Gastroesophageal sphincter (tissue), 3 donors: ENCODE measurements around the gene WDR33.

Source experiments
- CTCF ChIP-seq, 4 experiments: fragments of 200-600 bp in 2 of 4; fragments of 450-650 bp in 2 of 4; sonication (generic) in 1 of 4; IDR thresholded peaks; one replicate each; pipeline ENCODE4 v1.5.1; 2017 to 2019; ENCODE audit warnings: antibody characterized with exemption in 4 of 4, mild to moderate bottlenecking in 2 of 4, moderate library complexity in 2 of 4
- POLR2A ChIP-seq, 2 donors: fragments of 450-650 bp; IDR thresholded peaks; one replicate each; pipeline ENCODE4 v1.6.1; 2017; ENCODE audit warnings: antibody characterized with exemption in 2 of 2, mild to moderate bottlenecking in 2 of 2, moderate library complexity in 1 of 2

DNA sequence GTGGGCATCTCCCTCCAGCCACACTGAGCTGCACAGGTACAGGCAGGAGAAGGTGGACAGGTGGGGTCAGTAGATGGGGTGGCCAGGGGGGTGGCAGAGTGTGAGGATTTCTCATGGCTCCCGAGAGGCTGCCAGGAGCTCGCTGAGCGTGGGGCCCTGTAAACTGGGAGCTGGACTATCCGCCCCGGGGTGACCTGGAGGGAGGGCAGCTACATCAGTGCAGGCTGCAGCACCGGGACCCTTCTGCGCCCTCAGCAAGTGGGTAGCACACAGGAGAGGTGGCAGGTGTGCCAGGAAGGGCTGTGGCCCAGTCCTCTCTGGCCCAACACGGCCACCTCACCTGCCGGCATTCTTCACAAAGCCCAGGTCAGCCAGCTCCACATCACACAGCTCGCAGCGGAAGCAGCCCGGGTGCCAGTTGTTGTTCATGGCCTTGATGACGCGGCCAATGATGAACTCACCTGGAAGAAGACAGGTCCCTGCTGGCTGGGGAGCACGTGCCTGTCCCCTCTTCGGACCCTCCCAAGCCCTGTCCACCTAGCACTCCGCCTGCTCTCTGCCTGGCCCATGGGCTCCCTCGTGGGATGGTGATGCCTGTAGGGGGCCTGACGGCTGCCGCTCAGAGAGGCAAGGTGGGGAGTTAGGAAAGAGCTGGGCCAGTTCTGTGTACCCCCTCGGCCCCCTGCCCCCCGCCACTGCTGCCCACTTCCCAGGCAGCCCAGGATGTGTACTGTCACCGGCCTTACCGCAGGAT is 156.7 kb downstream of the WDR33 start:
- TF ChIP-seq CTCF (IDR thresholded peaks at IDR 0.05): no peak
- no peak for TF ChIP-seq POLR2A (IDR thresholded peaks at IDR 0.05)
